GM06990 (cell line): ENCODE data around the gene KBTBD13.
"Not testable (repeated sequence)": the region's sequence is repeated elsewhere in the genome, so short reads cannot be mapped to it uniquely, and the experiment has no call there.

ENCODE experiments used
- DNase-seq: peaks from one replicate; pipeline ENCODE4 v3.0.0-alpha.2; 2011; ENCODE audit not compliant: insufficient read length; ENCODE audit errors: extremely low read depth
- H3K27me3 ChIP-seq: replicated peaks from 2 replicates; pipeline ENCODE4 v1.6.0; 2011; ENCODE audit warnings: low read length; ENCODE audit not compliant: control insufficient read depth, insufficient read depth
- H3K36me3 ChIP-seq: 2 replicates; pipeline ENCODE4 v1.5.1; 2011; ENCODE audit warnings: low read length; ENCODE audit not compliant: control insufficient read depth, insufficient read depth
- H3K4me3 ChIP-seq: replicated peaks from 2 replicates; pipeline ENCODE4 v1.5.1; 2011; ENCODE audit warnings: low read depth, mild to moderate bottlenecking, control low read depth, low read length
- CTCF ChIP-seq: IDR thresholded peaks from 2 replicates; pipeline ENCODE4 v1.5.1; 2011; ENCODE audit warnings: low read length, control low read depth, mild to moderate bottlenecking, inconsistent platforms; ENCODE audit not compliant: insufficient read depth, poor library complexity, severe bottlenecking

Gene KBTBD13

GRCh38 chr15:65092911-65093792 is 16.6 kb downstream of the KBTBD13 start:
- Histone ChIP-seq H3K27me3 (no peaks in the 10 kb centered on the region), H3K36me3 (peaks cover 3% of the 10 kb centered on the region), H3K4me3 (no peak overlapping the region)
- no peak for DNase-seq
- no peak for TF ChIP-seq CTCF

GRCh38 chr15:65093793-65094170 is 17.2 kb downstream of the KBTBD13 start:
- DNase-seq, H3K36me3 ChIP-seq, H3K4me3 ChIP-seq, H3K27me3 ChIP-seq: not testable (repeated sequence)

- H3K36me3 ChIP-seq: peaks cover 7% of the 10 kb centered on the region
- no peak for DNase-seq
- H3K4me3 ChIP-seq: no peak overlapping the region
- H3K27me3 ChIP-seq: no peaks in the 10 kb centered on the region
- TF ChIP-seq CTCF: no peak
Measured at GRCh38 chr15:65094294-65094995, 17.9 kb downstream of the KBTBD13 start.

GRCh38 chr15:65095011-65095746 is 18.6 kb downstream of the KBTBD13 start:
- H3K36me3 ChIP-seq: peaks cover 8% of the 10 kb centered on the region
- TF ChIP-seq CTCF: no peak

GRCh38 chr15:65095747-65096104 is 19.2 kb downstream of the KBTBD13 start:
- H3K27me3 ChIP-seq: no peaks in the 10 kb centered on the region
- no peak for DNase-seq
- no peak overlapping the region for H3K4me3 ChIP-seq
- no peak for TF ChIP-seq CTCF
- peaks cover 11% of the 10 kb centered on the region for H3K36me3 ChIP-seq

More at GRCh38 chr15:65095011-65095746, 18.6 kb downstream of the KBTBD13 start:
- Histone ChIP-seq H3K4me3 (no peak overlapping the region), H3K27me3 (no peaks in the 10 kb centered on the region)
- no peak for DNase-seq
